ENCODE results near the gene RARB. TPM values are rescaled to one million over a fixed set of nuclear protein-coding genes. Genes with fewer than 3 reads are reported as not detected.
A peak's percentile ranks its signal among the peaks of the same experiment; 100 is the strongest.

The RARB gene
- total RNA-seq, 1 experiment from 2014 or later = not detected

DNA sequence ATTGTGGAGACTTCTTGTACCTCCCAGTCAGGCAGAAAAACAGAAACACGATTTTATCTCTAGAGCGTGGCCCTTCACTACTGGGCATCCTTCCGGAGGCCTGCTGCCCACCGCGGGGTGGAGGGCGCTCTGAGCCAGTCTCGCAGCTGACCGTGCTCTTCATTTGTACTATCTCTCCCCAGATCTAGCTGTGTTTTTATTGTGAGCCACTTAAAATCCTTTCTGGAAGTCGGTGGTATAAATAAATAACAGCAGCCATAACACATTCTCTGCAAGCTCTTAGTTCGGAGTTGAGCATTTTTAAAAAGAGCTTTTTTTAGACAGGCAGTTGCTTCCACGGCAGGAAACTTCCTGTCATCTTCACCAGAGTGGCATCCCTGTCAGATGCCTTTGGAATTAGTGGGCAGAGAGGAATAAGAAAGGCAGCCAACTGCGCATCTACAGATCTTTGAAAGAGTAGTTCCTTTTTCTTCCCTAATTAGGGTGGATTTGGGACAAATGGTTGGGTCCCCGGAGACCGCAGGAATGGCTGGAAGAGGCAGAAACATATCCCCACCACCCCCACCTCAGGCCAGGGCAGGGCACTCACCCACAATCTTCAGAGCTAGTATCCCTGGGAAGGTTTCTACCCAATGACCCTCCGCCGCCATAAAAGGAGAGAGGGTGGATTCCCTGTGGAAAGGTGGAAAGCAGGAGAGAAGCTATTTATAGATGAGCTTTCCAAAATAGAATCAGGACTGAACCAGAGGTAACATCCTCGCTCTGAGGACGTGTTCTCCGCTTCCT, 145.5 kb downstream of the RARB start:
- H4K20me1 ChIP-seq (ENCODE audit: low read length) = no peaks in the 10 kb centered on the region
- H3K4me3 ChIP-seq (ENCODE audit: low read length) = no peak overlapping the region
- no peak overlapping the region for H3K27ac ChIP-seq (ENCODE audit: low read length)
- BruUV-seq (replicated peaks) = no TSS peak
- intact Hi-C loops (cut with micrococcal nuclease) = no loop called here
- H3F3A ChIP-seq (ENCODE audit: low read length, unreplicated experiment) = no peaks in the 10 kb centered on the region
- ChIA-PET POLR2A (ENCODE audit: unreplicated experiment) (no interaction called here), CTCF (no interaction called here)
- no peak overlapping the region for H3K9ac ChIP-seq (ENCODE audit: low read length)
- H3K4me2 ChIP-seq (ENCODE audit: low read length) = no peak overlapping the region
- H3K27me3 ChIP-seq (ENCODE audit: low read length) = peaks cover 21% of the 10 kb centered on the region; the same call in 1 of the 2 replicates
- H2AFZ ChIP-seq (ENCODE audit: low read length) = no peak overlapping the region
- H3K9me3 ChIP-seq (ENCODE audit: low read length) = no peaks in the 10 kb centered on the region
- ATAC-seq (no peak), DNase-seq (peak; percentile 25)
- H3K4me1 ChIP-seq (ENCODE audit: insufficient read depth, low read length) = no peaks in the 10 kb centered on the region
- H3K36me3 ChIP-seq (ENCODE audit: low read depth, low read length) = no peaks in the 10 kb centered on the region
- no peaks in the 10 kb centered on the region for H3K79me2 ChIP-seq (ENCODE audit: low read length)
- H3K9me2 ChIP-seq (replicated peaks; ENCODE audit: low read length) = no peaks in the 10 kb centered on the region
- TF ChIP-seq EZH2 (IDR thresholded peaks at IDR 0.05; ENCODE audit: low read length, unreplicated experiment) (no peak), EZH2phosphoT487 (IDR thresholded peaks at IDR 0.05; ENCODE audit: borderline replicate concordance, low read length) (no peak)
- TF ChIP-seq, protein P1, sequence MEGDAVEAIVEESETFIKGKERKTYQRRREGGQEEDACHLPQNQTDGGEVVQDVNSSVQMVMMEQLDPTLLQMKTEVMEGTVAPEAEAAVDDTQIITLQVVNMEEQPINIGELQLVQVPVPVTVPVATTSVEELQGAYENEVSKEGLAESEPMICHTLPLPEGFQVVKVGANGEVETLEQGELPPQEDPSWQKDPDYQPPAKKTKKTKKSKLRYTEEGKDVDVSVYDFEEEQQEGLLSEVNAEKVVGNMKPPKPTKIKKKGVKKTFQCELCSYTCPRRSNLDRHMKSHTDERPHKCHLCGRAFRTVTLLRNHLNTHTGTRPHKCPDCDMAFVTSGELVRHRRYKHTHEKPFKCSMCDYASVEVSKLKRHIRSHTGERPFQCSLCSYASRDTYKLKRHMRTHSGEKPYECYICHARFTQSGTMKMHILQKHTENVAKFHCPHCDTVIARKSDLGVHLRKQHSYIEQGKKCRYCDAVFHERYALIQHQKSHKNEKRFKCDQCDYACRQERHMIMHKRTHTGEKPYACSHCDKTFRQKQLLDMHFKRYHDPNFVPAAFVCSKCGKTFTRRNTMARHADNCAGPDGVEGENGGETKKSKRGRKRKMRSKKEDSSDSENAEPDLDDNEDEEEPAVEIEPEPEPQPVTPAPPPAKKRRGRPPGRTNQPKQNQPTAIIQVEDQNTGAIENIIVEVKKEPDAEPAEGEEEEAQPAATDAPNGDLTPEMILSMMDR (conservative IDR thresholded peaks at IDR 0.05; ENCODE audit: low read depth, low read length) = no peak

DNA sequence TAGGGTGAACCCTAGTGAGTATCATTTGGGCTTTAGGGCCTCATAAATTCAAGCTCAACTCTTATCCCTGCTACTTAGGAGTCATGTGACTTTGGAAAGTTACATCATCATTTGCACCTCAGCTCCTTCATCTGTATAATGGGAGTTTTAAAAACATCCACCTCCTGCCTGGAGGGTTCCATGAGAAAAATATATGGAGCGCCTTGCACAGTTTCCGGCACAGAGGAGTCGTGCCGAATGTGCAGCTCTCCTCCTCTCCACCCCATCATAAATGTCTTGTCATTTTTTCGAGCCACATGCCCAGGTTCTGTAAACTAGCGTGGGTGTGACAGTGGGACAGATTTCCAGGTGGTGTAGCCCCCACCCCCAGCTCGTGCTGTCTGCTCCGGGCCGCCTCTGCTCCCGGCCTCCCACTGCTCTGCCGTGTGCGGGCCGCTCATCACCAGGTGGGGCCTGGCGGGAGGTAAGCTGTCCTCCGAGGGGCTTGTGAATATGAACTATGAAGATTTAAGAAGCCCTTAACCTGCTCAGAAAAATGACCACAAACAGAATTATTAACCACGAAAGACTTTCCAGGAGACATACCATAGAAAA, 146.2 kb downstream of the RARB start:
- BruUV-seq (replicated peaks) = no TSS peak
- no peaks in the 10 kb centered on the region for H3K9me2 ChIP-seq (replicated peaks; ENCODE audit: low read length)
- H3K27ac ChIP-seq (ENCODE audit: low read length) = no peak overlapping the region
- ChIA-PET CTCF (no interaction called here), POLR2A (ENCODE audit: unreplicated experiment) (no interaction called here)
- H2AFZ ChIP-seq (ENCODE audit: low read length) = no peak overlapping the region
- H4K20me1 ChIP-seq (ENCODE audit: low read length) = no peaks in the 10 kb centered on the region
- no peak for ATAC-seq
- TF ChIP-seq EZH2 (IDR thresholded peaks at IDR 0.05; ENCODE audit: low read length, unreplicated experiment) (no peak), EZH2phosphoT487 (IDR thresholded peaks at IDR 0.05; ENCODE audit: borderline replicate concordance, low read length) (no peak)
- TF ChIP-seq, protein P1 (conservative IDR thresholded peaks at IDR 0.05; ENCODE audit: low read depth, low read length) = no peak
- no peaks in the 10 kb centered on the region for H3K4me1 ChIP-seq (ENCODE audit: insufficient read depth, low read length)
- H3K36me3 ChIP-seq (ENCODE audit: low read depth, low read length) = no peaks in the 10 kb centered on the region
- no peak overlapping the region for H3K4me2 ChIP-seq (ENCODE audit: low read length)
- no peaks in the 10 kb centered on the region for H3F3A ChIP-seq (ENCODE audit: low read length, unreplicated experiment)
- no peak overlapping the region for H3K9ac ChIP-seq (ENCODE audit: low read length)
- H3K27me3 ChIP-seq (ENCODE audit: low read length) = peaks cover 25% of the 10 kb centered on the region; the same call in 1 of the 2 replicates
- no peak for DNase-seq
- intact Hi-C loops (cut with micrococcal nuclease) = no loop called here
- H3K9me3 ChIP-seq (ENCODE audit: low read length) = no peaks in the 10 kb centered on the region
- H3K4me3 ChIP-seq (ENCODE audit: low read length) = no peak overlapping the region
- no peaks in the 10 kb centered on the region for H3K79me2 ChIP-seq (ENCODE audit: low read length)

DNA sequence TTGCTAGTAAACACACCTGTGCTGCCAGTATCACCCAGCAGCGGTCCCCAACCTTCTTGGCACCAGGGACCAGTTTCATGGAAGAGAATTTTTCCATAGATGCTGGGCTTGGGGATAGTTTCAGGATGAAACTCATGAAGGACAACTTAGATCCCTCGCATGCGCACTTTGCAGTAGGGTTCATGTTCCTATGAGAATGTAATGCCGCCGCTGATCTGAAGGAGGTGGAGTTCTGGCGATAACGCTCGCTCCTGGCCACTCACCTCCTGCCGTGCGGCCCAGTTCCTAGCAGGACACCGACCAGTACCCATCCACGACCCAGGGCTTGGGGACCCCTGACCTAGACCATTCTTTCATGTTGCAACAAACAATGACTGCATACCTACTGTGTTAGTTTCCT, 146.9 kb downstream of the RARB start:
- no TSS peak for BruUV-seq (replicated peaks)
- DNase-seq (no peak), ATAC-seq (no peak)
- Histone ChIP-seq H3K27me3 (ENCODE audit: low read length) (peaks cover 30% of the 10 kb centered on the region; the same call in 1 of the 2 replicates), H3K4me2 (ENCODE audit: low read length) (no peak overlapping the region), H3K4me1 (ENCODE audit: insufficient read depth, low read length) (no peaks in the 10 kb centered on the region), H2AFZ (ENCODE audit: low read length) (no peak overlapping the region), H3F3A (ENCODE audit: low read length, unreplicated experiment) (no peaks in the 10 kb centered on the region), H4K20me1 (ENCODE audit: low read length) (no peaks in the 10 kb centered on the region), H3K27ac (ENCODE audit: low read length) (no peak overlapping the region), H3K9ac (ENCODE audit: low read length) (no peak overlapping the region), H3K79me2 (ENCODE audit: low read length) (no peaks in the 10 kb centered on the region), H3K9me3 (ENCODE audit: low read length) (no peaks in the 10 kb centered on the region), H3K9me2 (replicated peaks; ENCODE audit: low read length) (no peaks in the 10 kb centered on the region), H3K36me3 (ENCODE audit: low read depth, low read length) (no peaks in the 10 kb centered on the region), H3K4me3 (ENCODE audit: low read length) (no peak overlapping the region)
- intact Hi-C loops (cut with micrococcal nuclease) = no loop called here
- TF ChIP-seq, protein P1 (conservative IDR thresholded peaks at IDR 0.05; ENCODE audit: low read depth, low read length) = no peak
- TF ChIP-seq EZH2 (IDR thresholded peaks at IDR 0.05; ENCODE audit: low read length, unreplicated experiment) (no peak), EZH2phosphoT487 (IDR thresholded peaks at IDR 0.05; ENCODE audit: borderline replicate concordance, low read length) (no peak)
- ChIA-PET POLR2A (ENCODE audit: unreplicated experiment) (no interaction called here), CTCF (no interaction called here)

Data from PC-3 (cell line).